Measurements from ENCODE around the gene VOPP1.

Gene VOPP1

DNA sequence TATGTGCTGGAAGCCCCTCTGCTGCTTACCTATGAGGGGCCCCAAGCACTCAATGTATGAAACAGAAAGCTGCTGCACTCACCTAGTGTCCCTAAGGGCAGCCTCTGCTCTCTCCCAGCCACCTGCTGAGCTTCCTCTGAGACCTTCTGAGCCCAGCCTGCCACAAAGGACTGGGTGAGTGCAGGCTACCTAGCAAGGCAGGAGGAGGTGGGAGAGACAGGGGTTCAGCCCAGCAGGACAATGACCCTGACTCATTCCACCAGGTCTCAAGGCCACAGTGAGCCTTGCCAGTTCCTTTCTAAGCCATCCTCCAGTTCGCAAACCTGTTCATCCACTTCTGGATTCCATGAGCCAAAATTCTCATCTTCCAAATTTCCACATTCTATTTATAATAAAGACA lies 16.3 kb downstream of the VOPP1 start:
- no peak for DNase-seq (ENCODE audit: extremely low read depth in 1 of 2, low read depth in 1 of 2)

DNA sequence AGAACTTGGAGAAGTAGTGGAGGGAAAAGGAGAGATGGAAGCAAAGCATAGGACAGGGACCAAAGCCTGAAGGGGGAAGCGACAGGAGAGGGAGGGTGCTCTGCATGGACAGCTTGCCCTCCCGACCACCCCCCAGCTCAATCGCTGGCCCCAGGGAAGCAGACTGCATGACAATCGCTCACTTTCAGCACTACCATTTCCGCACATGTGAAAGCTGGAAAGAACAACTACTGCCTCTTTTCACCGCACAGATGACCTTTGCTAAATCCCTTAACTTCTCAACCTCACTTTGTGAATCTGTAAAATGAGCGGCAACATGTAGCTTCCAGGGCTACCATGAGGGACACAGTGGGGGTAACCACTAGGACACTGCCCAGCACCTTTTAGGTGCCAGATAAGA lies 17.1 kb downstream of the VOPP1 start:
- no peak for DNase-seq (ENCODE audit: extremely low read depth in 1 of 2, low read depth in 1 of 2)

DNA sequence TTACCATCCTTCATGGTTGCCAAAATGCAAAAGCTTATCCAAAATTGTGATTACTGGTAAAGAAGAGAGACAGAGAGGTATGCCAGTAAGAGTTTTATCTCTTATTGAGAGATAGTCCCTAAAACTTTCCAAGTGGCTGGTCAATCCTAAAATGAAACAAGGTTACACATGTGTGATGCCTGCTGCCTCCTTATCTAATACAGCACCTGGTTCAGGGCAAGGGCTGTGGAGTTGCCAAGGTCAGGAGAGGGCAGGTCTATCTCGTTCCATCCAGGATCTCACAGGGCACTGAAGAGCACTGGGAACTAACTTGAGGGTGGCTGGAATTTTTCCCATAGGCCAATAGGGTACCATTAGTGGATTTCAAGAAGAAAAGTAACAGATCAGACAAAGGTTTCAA lies 18.3 kb downstream of the VOPP1 start:
- DNase-seq (ENCODE audit: extremely low read depth in 1 of 2, low read depth in 1 of 2), result no peak

DNA sequence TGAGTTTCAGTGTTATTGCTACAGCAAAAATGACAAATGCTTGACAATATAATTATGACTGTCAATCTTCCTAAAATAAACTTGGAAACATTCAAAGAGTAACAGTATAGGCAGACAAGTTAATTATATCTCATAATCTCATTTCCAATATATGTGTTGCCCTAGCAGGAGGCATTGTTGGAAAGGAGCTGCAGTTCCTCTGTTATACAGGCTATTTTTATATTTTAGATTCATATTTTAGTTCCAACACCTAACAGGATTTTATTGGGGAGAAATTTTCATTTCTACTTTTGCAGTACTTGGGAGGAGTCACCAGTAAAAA lies 19.3 kb downstream of the VOPP1 start:
- DNase-seq (ENCODE audit: extremely low read depth in 1 of 2, low read depth in 1 of 2), result no peak

DNA sequence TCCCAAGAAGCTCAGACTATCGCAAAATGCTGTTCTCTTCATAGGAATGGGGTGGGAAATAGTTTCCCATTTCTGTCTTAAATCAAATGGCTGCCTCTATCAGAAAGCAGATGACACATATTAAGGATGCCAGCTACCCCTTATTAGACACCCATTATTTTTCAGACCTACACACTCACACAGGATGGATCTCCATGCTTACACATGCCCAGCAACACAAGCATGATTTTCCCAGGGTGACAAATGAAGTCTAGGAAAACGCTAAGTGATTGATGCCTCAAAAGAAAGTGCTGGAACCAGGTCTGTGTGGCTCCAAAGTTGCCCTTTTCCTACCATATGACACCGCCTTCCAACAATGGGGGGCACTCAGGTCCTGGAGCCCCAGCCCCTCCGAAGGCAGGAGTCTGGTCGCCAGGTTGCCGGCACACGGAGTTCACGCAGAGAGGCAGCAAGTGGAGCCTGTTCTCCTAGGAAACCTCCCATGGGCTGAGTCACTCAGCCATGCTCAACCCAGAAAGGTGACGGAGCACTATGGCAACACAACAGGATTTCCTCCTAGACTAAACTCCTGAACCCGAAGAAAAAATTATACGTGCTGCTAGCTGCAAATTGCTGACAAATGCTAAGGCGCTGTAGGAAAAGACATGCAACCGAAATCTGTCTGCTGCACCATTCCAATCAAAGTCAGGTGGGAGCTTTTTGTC lies 19.8 kb downstream of the VOPP1 start:
- no peak for DNase-seq (ENCODE audit: extremely low read depth in 1 of 2, low read depth in 1 of 2)

DNA sequence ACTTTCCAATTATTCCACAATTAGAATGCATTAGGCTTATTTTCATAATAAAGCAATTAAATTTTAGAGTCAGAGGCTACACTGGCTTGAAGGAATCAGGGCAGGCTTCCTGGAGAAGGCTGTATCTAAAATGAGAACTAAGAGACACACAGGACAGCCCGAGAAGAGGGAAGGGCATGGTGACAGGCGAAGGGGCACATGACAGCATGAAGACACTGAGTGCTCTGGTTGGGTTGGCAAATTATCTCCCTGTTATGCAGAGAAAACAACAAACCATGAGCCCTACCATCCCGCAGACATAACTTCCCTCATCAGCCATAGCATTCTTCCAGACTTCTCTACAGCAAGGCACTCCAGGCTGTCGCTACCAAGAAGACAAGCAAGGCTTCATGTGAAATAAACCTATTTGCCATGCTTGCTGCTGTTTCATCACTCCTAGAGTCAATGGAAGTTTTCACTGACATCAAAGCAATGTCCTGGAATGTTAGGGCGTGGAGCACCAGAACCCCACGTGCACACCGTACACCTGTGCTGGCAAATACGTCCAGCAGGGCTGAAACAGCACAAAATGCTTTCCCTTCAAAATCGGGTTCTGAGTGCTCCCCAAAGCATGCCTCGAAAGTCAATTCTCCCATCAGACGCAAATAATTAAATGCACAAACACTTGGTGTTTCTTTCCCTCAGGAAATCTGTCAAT lies 21.3 kb downstream of the VOPP1 start:
- no peak for DNase-seq (ENCODE audit: extremely low read depth in 1 of 2, low read depth in 1 of 2)

DNA sequence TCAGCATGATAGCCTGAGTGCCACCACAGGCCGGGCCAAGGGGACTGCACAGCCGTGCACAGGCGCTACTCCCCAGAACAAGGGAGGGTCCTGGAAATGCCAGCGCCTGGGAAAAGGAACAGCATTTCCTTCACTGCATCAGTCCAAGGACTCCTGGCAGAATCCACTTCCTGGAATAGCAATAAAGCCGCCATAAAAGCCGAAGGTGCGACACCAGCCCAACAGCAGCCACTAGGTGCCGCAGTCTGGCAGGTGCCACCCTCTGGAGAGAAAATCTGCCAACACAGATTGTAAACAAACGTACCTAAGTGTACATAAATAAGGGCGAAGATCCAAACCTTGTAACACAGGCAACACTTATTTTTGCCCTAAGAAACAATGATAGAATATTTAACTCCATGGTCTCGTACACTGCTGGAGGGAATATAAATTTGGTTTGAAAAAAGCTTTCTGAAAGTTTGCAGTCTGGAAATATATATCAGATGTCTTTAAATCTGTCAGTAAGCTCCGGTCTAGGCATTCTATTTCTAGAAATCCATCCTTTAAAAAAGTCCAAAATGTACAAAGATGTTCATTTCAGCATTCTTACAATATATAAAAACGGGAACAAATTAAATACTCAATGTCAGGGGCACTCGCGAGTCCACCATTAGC lies 22.2 kb downstream of the VOPP1 start:
- DNase-seq (ENCODE audit: extremely low read depth in 1 of 2, low read depth in 1 of 2), result no peak

DNA sequence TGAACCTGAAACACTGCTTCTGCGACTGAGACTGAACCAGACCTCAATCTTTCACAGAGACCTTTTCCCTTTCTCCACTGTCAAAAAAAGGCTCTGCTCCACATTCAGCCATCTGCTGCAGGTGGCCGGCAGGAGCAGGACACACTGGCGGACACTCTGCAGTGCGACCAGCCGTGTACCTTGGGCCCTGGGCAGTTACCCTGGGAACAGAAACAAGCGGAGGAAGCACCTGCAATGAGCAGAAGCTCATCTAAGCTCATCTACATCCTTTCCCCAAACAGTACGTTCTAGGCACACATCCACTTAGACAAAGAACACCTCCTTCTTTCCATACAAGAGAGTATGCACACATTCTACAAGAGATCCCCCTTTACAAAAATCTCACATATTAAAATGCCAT lies 22.8 kb downstream of the VOPP1 start:
- DNase-seq (ENCODE audit: extremely low read depth in 1 of 2, low read depth in 1 of 2), result no peak

DNA sequence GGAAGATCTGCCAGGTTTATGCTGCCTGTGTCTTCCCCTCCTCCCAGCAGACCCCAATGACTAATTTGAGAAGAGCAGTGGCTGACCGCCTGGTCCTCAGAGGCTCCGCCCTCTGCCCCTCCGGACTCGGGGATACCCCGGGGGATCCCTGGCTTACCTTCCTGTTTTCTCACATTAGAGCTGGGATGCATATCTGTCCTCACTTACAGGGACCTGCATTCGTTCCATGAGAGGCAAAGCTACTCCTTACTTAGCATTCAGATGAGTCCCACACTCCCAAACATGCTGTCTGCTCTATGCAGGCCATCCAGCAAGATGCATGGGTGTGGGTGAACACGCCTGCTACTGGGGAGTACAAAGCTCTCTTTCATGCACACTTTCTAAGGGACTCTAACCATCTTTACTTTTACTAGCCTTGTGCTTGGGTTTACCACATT lies 24.0 kb downstream of the VOPP1 start:
- DNase-seq (ENCODE audit: extremely low read depth in 1 of 2, low read depth in 1 of 2), result no peak

DNA sequence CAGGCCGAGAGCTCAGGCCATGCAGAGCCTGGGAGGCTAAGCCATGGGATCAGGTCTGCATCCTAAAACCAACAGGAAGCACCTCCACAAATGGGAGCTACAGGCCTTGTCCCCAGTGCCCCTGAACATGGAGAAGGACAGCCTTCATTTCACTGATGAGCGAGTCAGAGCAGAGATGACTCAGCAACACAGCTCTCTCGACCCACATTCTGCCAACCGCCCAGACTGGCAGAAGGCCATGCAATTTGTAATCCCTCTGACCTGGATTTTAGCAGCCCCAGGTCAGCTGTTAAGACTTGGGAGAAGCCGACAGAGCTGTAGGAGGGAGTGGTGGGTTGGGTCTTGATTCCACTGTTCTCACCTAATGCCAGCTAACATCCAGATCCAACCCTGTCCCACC lies 25.5 kb downstream of the VOPP1 start:
- no peak for DNase-seq (ENCODE audit: extremely low read depth in 1 of 2, low read depth in 1 of 2)

DNA sequence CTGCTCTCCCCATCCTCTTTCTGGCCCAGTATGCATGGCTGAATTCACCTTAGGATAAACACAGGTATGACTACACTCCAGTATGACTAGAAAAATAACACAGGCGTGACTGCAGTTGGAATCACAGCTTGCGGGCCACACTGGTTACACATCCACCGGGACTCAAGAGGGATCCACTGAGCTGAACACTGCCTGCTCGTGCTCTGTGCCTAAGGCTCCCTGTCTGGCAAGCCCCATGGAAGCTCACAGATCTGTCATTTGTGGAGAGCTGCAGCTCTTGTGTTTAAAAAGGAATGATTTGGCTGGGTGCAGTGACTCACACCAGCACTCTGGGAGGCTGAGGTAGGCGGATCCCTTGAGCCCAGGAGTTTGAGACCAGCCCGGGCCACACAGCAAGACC lies 26.8 kb downstream of the VOPP1 start:
- no peak for DNase-seq (ENCODE audit: extremely low read depth in 1 of 2, low read depth in 1 of 2)

DNA sequence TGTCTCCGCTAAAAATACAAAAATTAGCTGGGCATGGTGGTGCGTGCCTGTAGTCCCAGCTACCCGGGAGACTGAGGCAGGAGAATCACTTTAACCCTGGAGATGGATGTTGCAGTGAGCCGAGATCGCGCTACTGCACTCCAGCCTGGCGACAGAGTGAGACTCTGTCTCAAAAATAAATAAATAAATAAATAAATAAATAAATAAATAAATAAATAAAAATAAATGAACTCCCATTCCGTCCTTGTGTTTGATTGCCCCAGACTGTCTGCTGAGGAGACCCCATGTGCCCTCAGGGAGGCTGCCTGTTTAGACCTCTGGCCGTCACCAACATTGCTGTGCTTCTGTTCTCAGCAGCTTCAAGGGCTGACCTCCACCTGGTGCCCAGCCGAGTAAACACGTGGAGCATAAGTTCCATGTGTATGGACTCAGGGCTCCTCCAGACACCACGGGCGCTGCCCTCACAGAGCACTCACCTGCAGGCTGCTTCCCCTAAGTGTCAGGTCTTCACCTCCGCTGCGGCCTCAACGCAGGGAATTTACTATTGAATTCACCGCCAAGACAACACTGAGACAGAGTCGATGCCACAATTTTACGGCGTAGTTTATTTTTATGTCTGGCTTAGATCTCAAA lies 32.0 kb downstream of the VOPP1 start:
- DNase-seq (ENCODE audit: extremely low read depth in 1 of 2, low read depth in 1 of 2), result no peak

DNA sequence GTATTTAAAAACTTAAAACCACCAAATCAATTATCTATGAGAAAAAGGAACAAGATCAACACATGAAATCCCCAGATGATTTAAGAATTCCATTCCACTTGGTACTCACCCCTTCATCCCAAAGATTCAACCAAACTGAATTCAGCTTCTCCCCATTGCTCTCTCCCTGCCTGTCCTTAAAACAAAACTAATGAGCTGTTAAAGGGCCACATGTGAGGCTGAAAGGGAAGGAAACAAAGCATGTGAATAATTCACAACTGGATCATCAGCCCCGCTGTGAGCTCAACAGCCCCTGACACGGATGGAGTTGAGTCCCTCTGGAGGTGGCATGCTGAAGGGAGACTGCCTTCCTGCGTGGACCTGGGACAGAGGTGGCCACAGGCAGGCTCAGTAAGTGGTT lies 32.9 kb downstream of the VOPP1 start:
- DNase-seq (ENCODE audit: extremely low read depth in 1 of 2, low read depth in 1 of 2), result no peak

DNA sequence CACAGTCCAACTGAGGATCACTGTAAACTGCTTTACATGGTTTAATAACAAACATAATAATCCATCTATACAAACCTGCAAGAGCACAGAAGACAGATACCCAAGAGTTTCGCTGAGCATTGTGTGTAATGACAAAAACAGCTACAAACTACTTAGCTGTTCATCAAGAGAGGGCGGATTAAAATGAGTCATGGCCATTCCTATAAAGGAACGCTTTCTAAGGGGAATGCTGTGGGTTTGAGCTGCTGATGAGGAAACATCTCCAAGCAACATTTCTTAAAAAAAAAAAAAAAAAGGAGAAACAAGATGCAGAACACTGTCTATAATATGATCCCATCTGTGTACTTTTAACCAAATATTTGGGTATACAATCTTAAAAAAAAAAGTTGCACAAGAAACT lies 33.8 kb downstream of the VOPP1 start:
- no peak for DNase-seq (ENCODE audit: extremely low read depth in 1 of 2, low read depth in 1 of 2)

DNA sequence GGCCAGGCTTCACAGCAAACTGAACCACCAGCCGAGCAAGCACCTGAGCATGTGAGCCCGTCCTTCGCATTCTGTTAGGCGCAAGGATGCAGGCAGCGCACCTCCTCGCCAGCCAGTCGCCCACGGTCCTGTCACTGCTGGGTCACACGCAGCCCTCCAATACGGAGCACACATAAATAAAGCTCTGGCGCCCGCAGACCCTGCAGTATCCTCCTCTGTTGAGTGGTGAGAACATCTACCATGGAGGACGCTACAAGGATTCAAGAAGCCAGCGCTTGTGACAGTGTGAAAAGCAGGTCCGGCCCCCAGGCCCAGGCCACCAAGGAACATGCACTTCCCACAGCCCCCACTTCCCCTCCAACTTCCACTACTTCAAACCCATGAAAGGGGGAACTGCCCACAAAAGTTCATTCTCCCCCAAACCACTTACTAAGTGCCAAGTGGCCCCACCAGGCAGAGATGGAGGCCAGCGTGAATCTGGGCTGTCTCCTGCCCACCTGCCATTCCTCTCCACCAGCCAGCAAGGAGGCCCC lies 34.8 kb downstream of the VOPP1 start:
- DNase-seq (ENCODE audit: extremely low read depth in 1 of 2, low read depth in 1 of 2), result no peak

DNA sequence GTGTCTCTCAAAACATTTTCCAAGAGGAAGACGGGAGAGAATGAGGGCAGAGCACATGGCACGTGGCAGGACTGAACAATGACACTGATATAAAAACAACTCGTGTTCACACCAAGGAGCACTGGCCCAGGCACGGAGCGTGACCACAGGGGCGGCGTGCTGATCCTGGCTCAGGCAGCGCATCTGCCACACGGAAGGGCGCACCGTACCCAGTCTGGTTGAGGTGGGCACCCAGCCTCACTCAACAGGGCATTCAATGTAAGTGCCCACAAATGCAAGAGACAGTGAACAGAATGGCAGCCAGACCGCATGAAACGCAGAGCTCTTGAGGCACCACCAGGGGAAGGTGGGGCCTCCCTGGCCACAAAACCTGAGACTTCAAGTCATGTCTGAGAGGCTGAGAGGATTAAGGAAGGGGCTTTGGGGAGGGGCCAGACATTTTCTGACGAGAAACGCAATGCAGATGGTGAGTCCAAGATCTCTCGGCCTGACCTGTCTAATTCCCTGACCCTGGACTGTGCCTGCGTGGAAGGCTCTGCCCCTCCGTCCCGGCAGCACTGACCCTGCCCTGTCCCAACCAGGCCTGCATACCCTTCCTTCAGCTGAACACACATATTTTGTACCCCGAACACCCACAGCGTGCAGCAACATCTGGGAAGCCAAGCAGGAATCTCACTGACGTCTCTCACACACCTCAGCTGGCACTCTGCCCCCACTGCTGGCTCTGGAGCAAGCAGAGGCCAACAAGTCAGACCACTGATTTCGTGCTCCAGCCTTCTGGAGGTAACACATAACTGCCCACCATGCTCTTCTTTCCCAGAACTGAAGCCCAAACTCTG lies 35.5 kb downstream of the VOPP1 start:
- DNase-seq (ENCODE audit: extremely low read depth in 1 of 2, low read depth in 1 of 2), result no peak

DNA sequence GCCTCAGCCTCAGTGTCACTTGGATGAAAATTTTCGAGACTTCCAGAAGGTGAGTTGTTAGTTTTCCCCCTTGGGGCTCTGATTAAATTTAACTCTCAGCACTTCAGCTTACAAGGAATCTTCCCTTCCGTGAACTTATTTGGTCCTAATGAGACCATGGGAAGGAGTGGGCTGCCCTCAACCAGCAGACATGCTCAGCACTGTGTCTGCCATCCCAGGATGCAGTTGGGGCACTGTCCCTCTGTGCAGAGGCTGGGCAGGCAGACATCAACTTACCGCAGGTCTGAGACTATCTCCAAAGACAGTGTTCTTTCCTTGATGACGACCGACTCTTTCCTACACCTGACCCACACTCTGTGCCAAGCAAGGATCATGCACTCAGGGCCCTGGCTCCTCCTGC lies 36.7 kb downstream of the VOPP1 start:
- no peak for DNase-seq (ENCODE audit: extremely low read depth in 1 of 2, low read depth in 1 of 2)

DNA sequence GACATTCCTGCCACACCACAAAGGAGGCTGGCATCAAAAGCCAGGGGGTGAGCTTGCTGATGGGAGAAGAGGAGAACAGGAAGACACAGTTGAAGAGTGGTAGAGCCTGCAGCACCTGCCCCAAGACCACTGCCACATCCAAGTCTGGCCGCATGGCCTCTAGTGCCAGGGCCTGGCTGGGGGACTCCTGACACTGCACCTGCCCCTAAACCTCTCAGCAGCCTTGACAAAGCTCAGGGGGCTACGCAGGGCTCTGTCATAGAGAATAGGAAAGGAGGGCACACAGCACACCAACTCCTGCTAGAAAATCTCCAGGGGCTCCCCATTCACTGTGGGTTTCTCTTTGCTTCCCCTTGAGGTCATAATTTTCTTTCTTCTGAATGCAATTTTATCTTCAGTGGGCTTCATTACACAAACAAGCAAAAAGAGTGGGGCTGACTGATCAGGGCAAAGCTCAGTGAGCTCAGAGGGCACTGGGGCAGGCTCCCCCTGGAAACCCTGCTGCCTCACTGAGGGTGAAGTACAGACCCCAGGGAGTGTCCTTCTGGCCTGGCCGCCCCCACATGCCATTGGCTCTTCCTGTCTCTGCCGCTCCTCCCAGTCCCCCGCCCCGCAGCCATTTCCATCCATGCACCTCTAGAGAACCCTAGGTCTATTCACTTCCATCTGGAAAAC lies 37.2 kb downstream of the VOPP1 start:
- DNase-seq (ENCODE audit: extremely low read depth in 1 of 2, low read depth in 1 of 2), result no peak

DNA sequence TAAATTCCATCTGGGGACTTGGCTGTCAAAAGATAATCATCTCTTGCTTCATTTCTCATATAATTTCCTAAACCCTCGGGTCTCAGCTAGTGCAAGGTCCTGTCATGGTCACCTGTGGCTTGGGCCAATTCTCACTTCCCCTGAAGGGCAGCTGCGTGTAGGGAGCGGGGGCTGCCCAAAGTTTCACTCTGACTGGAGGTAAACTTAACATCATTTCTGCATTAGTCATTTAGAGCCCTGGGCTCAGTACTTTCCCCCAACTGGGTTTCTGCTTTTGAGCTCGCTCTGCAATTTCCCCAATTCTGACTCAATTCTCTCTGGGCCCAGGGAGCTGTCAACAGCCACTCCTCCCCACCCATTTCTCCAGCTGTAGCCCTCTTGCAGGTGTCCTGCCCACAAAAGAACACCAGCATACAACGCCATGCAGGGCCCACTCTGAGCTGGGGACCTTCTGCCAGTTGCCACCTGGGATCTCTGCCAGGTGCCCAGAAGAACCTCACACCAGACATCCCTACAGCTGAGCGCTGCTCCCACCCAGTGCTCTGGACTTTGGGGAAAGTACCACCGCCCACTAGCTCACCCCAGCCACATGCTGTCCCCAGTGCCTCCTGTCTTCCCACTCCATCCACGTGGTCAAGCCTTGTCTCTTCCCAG lies 37.9 kb downstream of the VOPP1 start:
- DNase-seq (ENCODE audit: extremely low read depth in 1 of 2, low read depth in 1 of 2), result peak; percentile 6 to 14

DNA sequence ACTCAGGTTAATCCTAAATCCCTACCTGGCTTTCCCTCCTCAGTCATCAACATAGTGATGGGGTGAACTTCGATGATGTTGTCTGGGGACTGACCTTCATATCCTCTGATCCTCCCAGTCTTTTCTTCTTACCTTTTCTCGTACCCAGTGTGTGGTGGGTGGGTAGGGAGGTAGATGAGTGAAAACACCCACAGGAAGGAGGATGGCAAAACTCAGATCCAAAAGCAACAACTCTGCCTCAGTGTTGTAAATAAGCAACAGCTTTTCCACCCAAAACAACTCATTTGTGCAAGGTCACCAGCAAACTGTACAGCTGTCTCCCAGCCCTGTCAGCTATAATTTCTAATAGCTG lies 38.6 kb downstream of the VOPP1 start:
- DNase-seq (ENCODE audit: extremely low read depth in 1 of 2, low read depth in 1 of 2), result no peak

Measured in activated CD8-positive, alpha-beta memory T cell treated with anti-CD3 and anti-CD28 coated beads for 1 hour (primary cell).